WTC11 (cell line): ENCODE results near the gene PUSL1. TPM values are rescaled to one million over a fixed set of nuclear protein-coding genes. Genes with fewer than 3 reads are reported as not detected.
A peak's percentile ranks its signal among the peaks of the same experiment; 100 is the strongest.

Experiments used
- ATAC-seq: fragments of 200-7000 bp; cut with Tn5 transposase; 2 replicates; pipeline ENCODE4 v1.10.0; 2021; ENCODE audit warnings: mild to moderate bottlenecking, moderate library complexity
- CTCF ChIA-PET: fragments of 300-600 bp; sonication (Branson Sonifier 250); formaldehyde crosslinking; loops from one replicate; lab custom pipeline; 2021; ENCODE audit warnings: antibody characterized with exemption; lab: Charles Lee
- POLR2A ChIA-PET: fragments of 350-600 bp; sonication (Branson Sonifier 250); formaldehyde crosslinking; loops from one replicate; lab custom pipeline; 2021; ENCODE audit warnings: antibody characterized with exemption; lab: Charles Lee
- DNase-seq: peaks from one replicate; pipeline ENCODE4 v3.0.0; 2021; ENCODE audit warnings: low spot score
- H3K27ac Mint-ChIP-seq: 2 replicates; pipeline ENCODE4 v1.8.0; 2021; ENCODE audit warnings: mixed read lengths
- H3K27me3 Mint-ChIP-seq: 2 replicates; pipeline ENCODE4 v1.8.0; 2021; ENCODE audit warnings: low read depth, mild to moderate bottlenecking, moderate library complexity, mixed read lengths
- H3K36me3 Mint-ChIP-seq: 2 replicates; pipeline ENCODE4 v1.8.0; 2021; ENCODE audit warnings: mixed read lengths
- H3K4me1 Mint-ChIP-seq: 2 replicates; pipeline ENCODE4 v1.8.0; 2022; ENCODE audit warnings: mixed read lengths
- H3K4me3 Mint-ChIP-seq: 2 replicates; pipeline ENCODE4 v1.8.0; 2021; ENCODE audit warnings: mild to moderate bottlenecking, moderate library complexity, mixed read lengths
- H3K9me3 Mint-ChIP-seq: 2 replicates; pipeline ENCODE4 v1.8.0; 2021; ENCODE audit warnings: mixed read lengths
- AFF4 ChIP-seq: sonication (generic); formaldehyde crosslinking; IDR thresholded peaks from 2 replicates; pipeline ENCODE4 v1.8.1; 2023; ENCODE audit warnings: mild to moderate bottlenecking, missing genetic modification reagents, borderline replicate concordance
- ARID4B ChIP-seq: sonication (generic); formaldehyde crosslinking; IDR thresholded peaks from 2 replicates; pipeline ENCODE4 v1.8.0; 2023; ENCODE audit warnings: missing genetic modification reagents, mild to moderate bottlenecking, borderline replicate concordance
- CREB1 ChIP-seq: sonication (generic); formaldehyde crosslinking; IDR thresholded peaks from 2 replicates; pipeline ENCODE4 v1.8.0; 2023; ENCODE audit warnings: mild to moderate bottlenecking, missing genetic modification reagents
- CREM ChIP-seq: sonication (generic); formaldehyde crosslinking; IDR thresholded peaks from 2 replicates; pipeline ENCODE4 v1.8.1; 2022; ENCODE audit warnings: mild to moderate bottlenecking, missing genetic modification reagents, moderate library complexity
- EMX1 ChIP-seq: fragments of 250-450 bp; sonication (Bioruptor Pico); IDR thresholded peaks from 2 replicates; pipeline ENCODE4 v1.8.0; 2021; ENCODE audit warnings: mild to moderate bottlenecking
- GABPB1 ChIP-seq: sonication (generic); formaldehyde crosslinking; IDR thresholded peaks from 2 replicates; pipeline ENCODE4 v1.8.1; 2023; ENCODE audit warnings: mild to moderate bottlenecking, missing genetic modification reagents
- GRHL2 ChIP-seq: fragments of 250-450 bp; sonication (Bioruptor Pico); IDR thresholded peaks from 2 replicates; pipeline ENCODE4 v1.8.0; 2022; ENCODE audit warnings: mild to moderate bottlenecking, moderate library complexity; ENCODE audit not compliant: insufficient replicate concordance, severe bottlenecking
- IRF2 ChIP-seq: sonication (generic); formaldehyde crosslinking; IDR thresholded peaks from 2 replicates; pipeline ENCODE4 v1.8.0; 2022; ENCODE audit warnings: low read depth, missing genetic modification reagents, borderline replicate concordance
- MLX ChIP-seq: sonication (generic); formaldehyde crosslinking; IDR thresholded peaks from 2 replicates; pipeline ENCODE4 v1.8.1; 2023; ENCODE audit warnings: mild to moderate bottlenecking, missing genetic modification reagents, moderate library complexity
- NFYB ChIP-seq: sonication (generic); formaldehyde crosslinking; conservative IDR thresholded peaks from 2 replicates; pipeline ENCODE4 v1.8.0; 2022; ENCODE audit warnings: low read depth, missing genetic modification reagents
- NR1H2 ChIP-seq: sonication (generic); formaldehyde crosslinking; IDR thresholded peaks from 2 replicates; pipeline ENCODE4 v1.9.0; 2021; ENCODE audit warnings: mild to moderate bottlenecking, moderate library complexity, missing genetic modification reagents
- OVOL2 ChIP-seq: fragments of 250-450 bp; sonication (Bioruptor Pico); IDR thresholded peaks from 2 replicates; pipeline ENCODE4 v1.9.0; 2021; ENCODE audit warnings: mild to moderate bottlenecking, borderline replicate concordance
- TEAD4 ChIP-seq: sonication (generic); formaldehyde crosslinking; IDR thresholded peaks from 2 replicates; pipeline ENCODE4 v1.8.0; 2022; ENCODE audit warnings: mild to moderate bottlenecking, missing genetic modification reagents
- ZNF232 ChIP-seq: sonication (generic); formaldehyde crosslinking; IDR thresholded peaks from 2 replicates; pipeline ENCODE4 v1.8.0; 2022; ENCODE audit warnings: mild to moderate bottlenecking, missing genetic modification reagents
- ZNF317 ChIP-seq: sonication (generic); formaldehyde crosslinking; IDR thresholded peaks from 2 replicates; pipeline ENCODE4 v1.8.1; 2023; ENCODE audit warnings: low read depth, mild to moderate bottlenecking, moderate library complexity, missing genetic modification reagents, borderline replicate concordance
- total RNA-seq: library from RNA; stranded (reverse); gene quantifications from 3 replicates; pipeline ENCODE4 v1.2.3, GENCODE V29; 2021
- TF ChIP-seq, protein P1 (sequence below): sonication (generic); formaldehyde crosslinking; IDR thresholded peaks from 2 replicates; pipeline ENCODE4 v1.8.1; 2022; ENCODE audit warnings: low read depth, missing genetic modification reagents, borderline replicate concordance
- TF ChIP-seq, protein P2 (sequence below): sonication (generic); formaldehyde crosslinking; IDR thresholded peaks from 2 replicates; pipeline ENCODE4 v1.8.0; 2022; ENCODE audit warnings: mild to moderate bottlenecking, missing genetic modification reagents
- TF ChIP-seq, protein P3 (sequence below): fragments of 250-450 bp; sonication (Bioruptor Pico); IDR thresholded peaks from 2 replicates; pipeline ENCODE4 v1.9.0; 2021; ENCODE audit warnings: moderate library complexity, mild to moderate bottlenecking, inconsistent platforms, borderline replicate concordance

The PUSL1 gene
- total RNA-seq, 1 experiment from 2014 or later, result 51.5 TPM

DNA sequence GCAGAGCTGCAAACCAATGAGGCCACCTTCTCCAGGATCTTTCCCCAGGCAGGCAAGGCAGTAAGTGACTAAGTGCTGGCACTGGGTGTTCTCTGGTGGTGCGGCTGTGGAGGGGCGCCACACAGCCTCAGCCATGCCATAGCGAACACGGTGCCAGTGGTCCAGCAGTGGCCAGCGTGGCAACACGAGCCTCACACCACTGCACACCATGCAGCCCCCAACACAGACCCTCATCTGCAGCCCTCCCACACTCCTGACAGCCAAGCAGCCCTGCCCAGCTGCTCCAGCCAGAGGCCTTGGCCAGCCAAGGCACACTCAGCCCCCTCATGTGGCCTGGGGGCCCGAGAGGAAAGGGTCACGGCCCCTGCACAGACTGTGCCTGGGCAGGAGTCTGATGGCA, 13.1 kb downstream of the PUSL1 start (continued):
- TF ChIP-seq ZNF317 (CRISPR knock-in tag) (no peak), NR1H2 (CRISPR knock-in tag) (no peak), CREB1 (no peak), OVOL2 (CRISPR knock-in tag) (no peak), AFF4 (CRISPR knock-in tag) (no peak)
- TF ChIP-seq, protein P1, sequence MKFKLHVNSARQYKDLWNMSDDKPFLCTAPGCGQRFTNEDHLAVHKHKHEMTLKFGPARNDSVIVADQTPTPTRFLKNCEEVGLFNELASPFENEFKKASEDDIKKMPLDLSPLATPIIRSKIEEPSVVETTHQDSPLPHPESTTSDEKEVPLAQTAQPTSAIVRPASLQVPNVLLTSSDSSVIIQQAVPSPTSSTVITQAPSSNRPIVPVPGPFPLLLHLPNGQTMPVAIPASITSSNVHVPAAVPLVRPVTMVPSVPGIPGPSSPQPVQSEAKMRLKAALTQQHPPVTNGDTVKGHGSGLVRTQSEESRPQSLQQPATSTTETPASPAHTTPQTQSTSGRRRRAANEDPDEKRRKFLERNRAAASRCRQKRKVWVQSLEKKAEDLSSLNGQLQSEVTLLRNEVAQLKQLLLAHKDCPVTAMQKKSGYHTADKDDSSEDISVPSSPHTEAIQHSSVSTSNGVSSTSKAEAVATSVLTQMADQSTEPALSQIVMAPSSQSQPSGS (CRISPR knock-in tag), result no peak
- TF ChIP-seq, all 79 proteins: peak for 0

DNA sequence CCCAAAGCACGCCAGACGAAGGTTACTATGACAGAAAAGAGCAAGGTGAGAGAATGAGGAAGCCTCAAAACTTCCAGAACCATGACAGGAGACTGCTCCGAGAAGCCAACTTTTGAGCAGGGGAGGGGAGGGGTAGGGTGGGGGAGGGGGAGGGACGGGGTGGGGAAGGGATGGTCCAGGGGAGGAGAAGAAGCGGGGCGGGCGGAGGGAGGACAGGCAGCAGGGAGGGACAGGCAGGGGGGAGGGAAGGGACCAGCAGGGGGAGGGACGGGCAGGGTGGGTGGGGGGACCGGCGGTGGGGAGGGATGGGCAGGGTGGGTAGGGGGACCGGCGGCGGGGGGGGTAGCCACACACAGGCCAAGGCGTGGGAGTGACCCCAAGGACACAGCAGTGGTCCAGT, 14.0 kb downstream of the PUSL1 start:
- no peaks in the 10 kb centered on the region for H3K9me3 Mint-ChIP-seq
- H3K27ac Mint-ChIP-seq, result peak overlapping the region; percentile 41; the same call in 1 of the 2 replicates
- peaks cover 9% of the 10 kb centered on the region for H3K36me3 Mint-ChIP-seq
- no peak for ATAC-seq
- ChIA-PET POLR2A (no interaction called here), CTCF (no interaction called here)
- H3K27me3 Mint-ChIP-seq, result no peaks in the 10 kb centered on the region
- H3K4me1 Mint-ChIP-seq, result peaks cover 11% of the 10 kb centered on the region
- DNase-seq, result no peak
- peak overlapping the region; percentile 64 for H3K4me3 Mint-ChIP-seq
- no peak for TF ChIP-seq TEAD4 (CRISPR knock-in tag)
- no peak for TF ChIP-seq CREM (CRISPR knock-in tag)
- no peak for TF ChIP-seq ZNF232 (CRISPR knock-in tag)
- TF ChIP-seq GABPB1 (CRISPR knock-in tag), result no peak
- TF ChIP-seq MLX, result no peak
- TF ChIP-seq, protein P2, sequence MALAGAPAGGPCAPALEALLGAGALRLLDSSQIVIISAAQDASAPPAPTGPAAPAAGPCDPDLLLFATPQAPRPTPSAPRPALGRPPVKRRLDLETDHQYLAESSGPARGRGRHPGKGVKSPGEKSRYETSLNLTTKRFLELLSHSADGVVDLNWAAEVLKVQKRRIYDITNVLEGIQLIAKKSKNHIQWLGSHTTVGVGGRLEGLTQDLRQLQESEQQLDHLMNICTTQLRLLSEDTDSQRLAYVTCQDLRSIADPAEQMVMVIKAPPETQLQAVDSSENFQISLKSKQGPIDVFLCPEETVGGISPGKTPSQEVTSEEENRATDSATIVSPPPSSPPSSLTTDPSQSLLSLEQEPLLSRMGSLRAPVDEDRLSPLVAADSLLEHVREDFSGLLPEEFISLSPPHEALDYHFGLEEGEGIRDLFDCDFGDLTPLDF (CRISPR knock-in tag), result no peak
- no peak for TF ChIP-seq AFF4 (CRISPR knock-in tag)
- TF ChIP-seq, protein P3, sequence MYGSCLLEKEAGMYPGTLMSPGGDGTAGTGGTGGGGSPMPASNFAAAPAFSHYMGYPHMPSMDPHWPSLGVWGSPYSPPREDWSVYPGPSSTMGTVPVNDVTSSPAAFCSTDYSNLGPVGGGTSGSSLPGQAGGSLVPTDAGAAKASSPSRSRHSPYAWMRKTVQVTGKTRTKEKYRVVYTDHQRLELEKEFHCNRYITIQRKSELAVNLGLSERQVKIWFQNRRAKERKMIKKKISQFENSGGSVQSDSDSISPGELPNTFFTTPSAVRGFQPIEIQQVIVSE (CRISPR knock-in tag), result no peak
- TF ChIP-seq NFYB (CRISPR knock-in tag), result no peak
- no peak for TF ChIP-seq GRHL2 (CRISPR knock-in tag)
- TF ChIP-seq ARID4B (CRISPR knock-in tag), result no peak
- TF ChIP-seq EMX1 (CRISPR knock-in tag), result no peak
- TF ChIP-seq IRF2 (CRISPR knock-in tag), result no peak
